ENCODE data around the gene FUT1. TPM values are rescaled to one million over a fixed set of nuclear protein-coding genes. Genes with fewer than 3 reads are reported as not detected.

Gene FUT1
- total and polyA plus RNA-seq, 2 donors (not counting 3 experiments of a cell fraction or from before 2014, with no cell fraction given) = 1.9 to 4.8 TPM

DNA sequence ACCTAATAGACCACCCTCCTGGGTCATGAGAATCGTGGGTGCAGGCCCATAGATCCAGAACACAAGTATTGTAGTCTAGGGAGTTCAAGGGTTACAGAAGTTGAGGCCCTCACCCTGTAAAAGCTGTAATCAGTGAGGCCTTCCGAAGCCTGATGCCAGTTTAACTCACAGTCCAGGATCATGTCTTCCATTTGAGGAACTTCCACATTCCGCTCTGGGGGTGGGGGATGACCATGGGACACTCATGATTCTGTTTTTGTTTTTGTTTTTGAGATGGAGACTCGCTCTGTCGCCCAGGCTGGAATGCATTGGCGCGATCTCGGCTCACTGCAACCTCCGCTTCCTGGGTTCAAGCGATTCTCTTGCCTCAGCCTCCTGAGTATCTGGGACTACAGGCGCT, 10.3 kb downstream of the FUT1 start:
- Histone ChIP-seq H3K79me2 (ENCODE audit: control insufficient read depth, insufficient read depth, low read length) (peaks cover 27% of the 10 kb centered on the region), H3K4me1 (ENCODE audit: control insufficient read depth, extremely low read depth, insufficient read depth, low read length) (peaks cover 27% of the 10 kb centered on the region), H3K27me3 (ENCODE audit: control insufficient read depth in 2 of 2, insufficient read depth in 2 of 2, low read length in 2 of 2) (no peaks in the 10 kb centered on the region), H3K9me3 (replicated peaks; ENCODE audit: control insufficient read depth, insufficient read depth, low read length) (no peaks in the 10 kb centered on the region), H2AFZ (ENCODE audit: low read depth, low read length) (no peak overlapping the region), H4K20me1 (replicated peaks; ENCODE audit: control insufficient read depth, extremely low read depth, insufficient read depth, low read length) (peaks cover 5% of the 10 kb centered on the region), H3K4me2 (ENCODE audit: insufficient read depth, low read length) (no peak overlapping the region), H3K27ac (ENCODE audit: insufficient read depth, low read depth, low read length) (no peak overlapping the region), H3K36me3 (ENCODE audit: control insufficient read depth in 2 of 2, extremely low read depth in 1 of 2, insufficient read depth in 2 of 2, low read length in 2 of 2) (no peaks in the 10 kb centered on the region), H3K4me3 (replicated peaks in 1 of 3; ENCODE audit: insufficient read depth in 1 of 3, low read depth in 1 of 3, low read length in 3 of 3) (no peak overlapping the region), H3K9ac (replicated peaks; ENCODE audit: extremely low read depth, insufficient read depth, low read length) (no peak overlapping the region), H3K9me1 (replicated peaks; ENCODE audit: control insufficient read depth, extremely low read depth, insufficient read depth, low read length) (no peaks in the 10 kb centered on the region)
- intact Hi-C loops (cut with micrococcal nuclease) (no loop called here), dilution Hi-C loops (cut with MboI; ENCODE audit: extremely low pct_ligation_motif_present, low sequenced_read_pairs) (no loop called here)
- CTCF ChIA-PET = no interaction called here
- TF ChIP-seq, protein P1, sequence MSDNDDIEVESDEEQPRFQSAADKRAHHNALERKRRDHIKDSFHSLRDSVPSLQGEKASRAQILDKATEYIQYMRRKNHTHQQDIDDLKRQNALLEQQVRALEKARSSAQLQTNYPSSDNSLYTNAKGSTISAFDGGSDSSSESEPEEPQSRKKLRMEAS (IDR thresholded peaks at IDR 0.05; ENCODE audit: insufficient read depth, insufficient read length) = no peak
- TF ChIP-seq EZH2 (IDR thresholded peaks at IDR 0.05; ENCODE audit: borderline replicate concordance, low read depth, low read length, severe bottlenecking) = no peak
- POLR2A ChIA-PET = interaction anchor here (1.2 kb wide), 1 partner anchor 17 kb away, joined by 3 read pairs; no protein-coding TSS in a partner anchor
- BruUV-seq (replicated peaks) = no TSS peak
- FAIRE-seq (no peak), DNase-seq (ENCODE audit: low read depth, low spot score) (no peak)

DNA sequence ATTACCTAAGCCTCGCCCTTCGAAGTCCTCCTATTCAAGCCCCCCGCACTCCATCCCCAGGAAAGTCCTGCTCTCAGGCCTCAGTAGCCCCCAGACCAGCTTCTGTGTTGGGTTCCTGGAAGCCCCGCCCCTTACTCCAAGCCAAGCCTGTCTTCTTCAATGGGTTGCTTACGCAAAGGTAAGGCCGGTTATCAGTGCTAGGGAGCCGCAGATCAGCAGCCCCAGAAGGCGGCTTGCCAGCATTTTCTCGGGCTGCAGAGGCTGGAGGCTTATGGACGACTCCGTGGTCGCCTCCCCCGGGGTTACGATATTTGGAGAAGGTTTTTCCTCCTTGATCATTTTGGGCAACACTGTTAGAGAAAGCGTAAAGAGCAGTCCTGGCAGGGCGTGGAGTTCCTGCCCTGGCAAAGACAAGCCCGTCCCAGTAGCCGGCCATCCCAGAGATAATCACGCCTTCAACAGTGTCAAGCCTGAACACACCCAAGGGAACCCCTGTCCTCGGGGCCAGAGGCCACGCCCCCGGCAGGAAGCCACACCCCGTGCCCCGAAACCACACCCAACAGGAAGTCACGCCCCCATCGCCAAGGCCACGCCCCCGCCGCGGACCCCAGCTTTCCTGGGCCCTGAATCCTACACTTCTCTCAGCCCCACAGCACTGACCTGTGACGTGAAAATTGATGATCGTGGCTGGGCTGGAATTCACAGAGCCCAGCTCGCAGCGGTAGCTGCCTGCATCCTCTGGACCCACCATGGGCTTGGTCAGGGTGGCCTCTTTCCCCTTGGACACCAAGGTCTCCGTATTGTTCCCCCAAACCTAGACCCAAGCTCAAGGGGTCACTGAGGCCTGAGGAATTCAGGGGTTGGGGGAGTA, 11.1 kb downstream of the FUT1 start:
- peaks cover 34% of the 10 kb centered on the region for H3K79me2 ChIP-seq (ENCODE audit: control insufficient read depth, insufficient read depth, low read length)
- no peaks in the 10 kb centered on the region for H3K9me3 ChIP-seq (replicated peaks; ENCODE audit: control insufficient read depth, insufficient read depth, low read length)
- POLR2A ChIA-PET = interaction anchor here (1.2 kb wide), 1 partner anchor 16 kb away, joined by 3 read pairs; no protein-coding TSS in a partner anchor
- DNase-seq (ENCODE audit: low read depth, low spot score) = peak; percentile 29
- H3K27me3 ChIP-seq (ENCODE audit: control insufficient read depth in 2 of 2, insufficient read depth in 2 of 2, low read length in 2 of 2) = no peaks in the 10 kb centered on the region
- no TSS peak for BruUV-seq (replicated peaks)
- H4K20me1 ChIP-seq (replicated peaks; ENCODE audit: control insufficient read depth, extremely low read depth, insufficient read depth, low read length) = peaks cover 6% of the 10 kb centered on the region
- FAIRE-seq = peak; percentile 90
- TF ChIP-seq POLR2AphosphoS5 (IDR thresholded peaks at IDR 0.05; ENCODE audit: insufficient read depth, low read depth, low read length) = peak; percentile 33
- no peak for TF ChIP-seq JUN (IDR thresholded peaks at IDR 0.05; ENCODE audit: borderline replicate concordance, insufficient read depth, insufficient read length, low read depth)
- H3K4me3 ChIP-seq (replicated peaks in 1 of 3; ENCODE audit: insufficient read depth in 1 of 3, low read depth in 1 of 3, low read length in 3 of 3) = peak overlapping the region in 1 of 3 experiments; percentile 53
- CTCF ChIA-PET = interaction anchor here (1.6 kb wide), 1 partner anchor 47 kb away, joined by 3 read pairs; no protein-coding TSS in a partner anchor
- H3K4me2 ChIP-seq (ENCODE audit: insufficient read depth, low read length) = peak overlapping the region; percentile 31
- dilution Hi-C loops (cut with MboI; ENCODE audit: extremely low pct_ligation_motif_present, low sequenced_read_pairs) (no loop called here), intact Hi-C loops (cut with micrococcal nuclease) (loop anchor here (2.0 kb wide), 2 partner anchors 39 to 71 kb away; no protein-coding TSS in a partner anchor)
- H3K4me1 ChIP-seq (ENCODE audit: control insufficient read depth, extremely low read depth, insufficient read depth, low read length) = peaks cover 25% of the 10 kb centered on the region
- peak overlapping the region; percentile 35 for H2AFZ ChIP-seq (ENCODE audit: low read depth, low read length)
- peak overlapping the region; percentile 27 for H3K9ac ChIP-seq (replicated peaks; ENCODE audit: extremely low read depth, insufficient read depth, low read length)
- no peaks in the 10 kb centered on the region for H3K9me1 ChIP-seq (replicated peaks; ENCODE audit: control insufficient read depth, extremely low read depth, insufficient read depth, low read length)
- peak overlapping the region; percentile 50 for H3K27ac ChIP-seq (ENCODE audit: insufficient read depth, low read depth, low read length)
- no peaks in the 10 kb centered on the region for H3K36me3 ChIP-seq (ENCODE audit: control insufficient read depth in 2 of 2, extremely low read depth in 1 of 2, insufficient read depth in 2 of 2, low read length in 2 of 2)
